Muscle layer of duodenum (tissue), 2 donors: ENCODE measurements around the gene AGPAT3.

Experiments
- H3K27ac ChIP-seq: one replicate; pipeline ENCODE4 v1.7.0; 2013; ENCODE audit warnings: mild to moderate bottlenecking, low read length
- H3K27me3 ChIP-seq: one replicate; pipeline ENCODE4 v1.7.0; 2013; ENCODE audit warnings: low read depth, mild to moderate bottlenecking, control low read depth, low read length
- H3K36me3 ChIP-seq, 2 donors: one replicate each; pipeline ENCODE4 v1.7.0; 2013; ENCODE audit warnings: low read length in 2 of 2, control low read depth in 1 of 2, mild to moderate bottlenecking in 1 of 2; ENCODE audit not compliant: insufficient read depth in 2 of 2, control insufficient read depth in 1 of 2
- H3K4me1 ChIP-seq, 2 donors: one replicate each; pipeline ENCODE4 v1.7.0; 2013; ENCODE audit warnings: low read length in 2 of 2, mild to moderate bottlenecking in 2 of 2, control low read depth in 1 of 2, moderate library complexity in 1 of 2; ENCODE audit not compliant: insufficient read depth in 2 of 2, control insufficient read depth in 1 of 2
- H3K4me3 ChIP-seq, 2 donors: one replicate each; pipeline ENCODE4 v1.7.0; 2013; ENCODE audit warnings: low read length in 2 of 2, low read depth in 1 of 2, mild to moderate bottlenecking in 1 of 2
- H3K9me3 ChIP-seq, 2 donors: one replicate each; pipeline ENCODE4 v1.7.0; 2013; ENCODE audit warnings: low read length in 2 of 2, control low read depth in 1 of 2, mild to moderate bottlenecking in 1 of 2; ENCODE audit not compliant: control insufficient read depth in 1 of 2
- donor health status: healthy.

Gene AGPAT3

DNA sequence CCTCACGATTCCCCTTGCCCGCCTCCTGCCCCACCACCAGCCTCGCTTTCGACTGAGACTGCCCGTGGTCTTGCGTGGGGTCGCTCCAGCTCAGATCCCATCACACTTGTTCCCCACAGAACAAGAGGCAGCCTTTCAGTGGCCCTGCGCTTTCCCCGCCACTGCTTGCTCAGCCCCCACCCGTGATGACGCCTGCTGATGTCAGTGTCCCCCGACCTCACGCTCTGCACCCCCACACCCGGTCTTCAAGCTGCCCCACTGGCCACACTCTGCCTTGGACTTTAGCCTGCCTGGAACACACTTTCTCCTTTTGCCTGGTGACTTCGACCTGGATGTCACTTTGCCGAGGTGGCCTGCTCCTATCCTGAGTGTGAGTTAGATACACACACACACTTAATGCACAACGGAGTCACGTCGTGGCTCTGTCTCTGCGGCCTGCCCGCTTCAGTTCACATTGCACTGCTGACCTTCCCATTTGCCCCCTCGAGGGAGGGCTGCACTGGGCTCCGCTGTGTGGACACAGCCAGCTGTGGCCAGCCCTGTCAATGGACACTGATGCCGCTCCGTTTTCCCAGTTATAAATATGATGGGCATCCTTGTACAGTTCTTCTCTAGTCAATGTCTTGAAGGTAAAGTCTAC, 13.0 kb downstream of the AGPAT3 start:
- Histone ChIP-seq H3K36me3 (peaks cover 0 to 6% of the 10 kb centered on the region in 2 donors), H3K9me3 (no peaks in the 10 kb centered on the region), H3K27ac (no peak overlapping the region), H3K4me1 (peaks cover 0 to 28% of the 10 kb centered on the region in 2 donors), H3K4me3 (no peak overlapping the region), H3K27me3 (no peaks in the 10 kb centered on the region)

GRCh38 chr21:43879348-43880110, 14.5 kb downstream of the AGPAT3 start:
- H3K36me3 ChIP-seq, result peaks cover 0 to 6% of the 10 kb centered on the region in 2 donors
- no peaks in the 10 kb centered on the region for H3K27me3 ChIP-seq
- peaks cover 0 to 35% of the 10 kb centered on the region in 2 donors for H3K4me1 ChIP-seq
- no peak overlapping the region for H3K27ac ChIP-seq
- H3K4me3 ChIP-seq, result no peak overlapping the region
- H3K9me3 ChIP-seq, result no peaks in the 10 kb centered on the region

DNA sequence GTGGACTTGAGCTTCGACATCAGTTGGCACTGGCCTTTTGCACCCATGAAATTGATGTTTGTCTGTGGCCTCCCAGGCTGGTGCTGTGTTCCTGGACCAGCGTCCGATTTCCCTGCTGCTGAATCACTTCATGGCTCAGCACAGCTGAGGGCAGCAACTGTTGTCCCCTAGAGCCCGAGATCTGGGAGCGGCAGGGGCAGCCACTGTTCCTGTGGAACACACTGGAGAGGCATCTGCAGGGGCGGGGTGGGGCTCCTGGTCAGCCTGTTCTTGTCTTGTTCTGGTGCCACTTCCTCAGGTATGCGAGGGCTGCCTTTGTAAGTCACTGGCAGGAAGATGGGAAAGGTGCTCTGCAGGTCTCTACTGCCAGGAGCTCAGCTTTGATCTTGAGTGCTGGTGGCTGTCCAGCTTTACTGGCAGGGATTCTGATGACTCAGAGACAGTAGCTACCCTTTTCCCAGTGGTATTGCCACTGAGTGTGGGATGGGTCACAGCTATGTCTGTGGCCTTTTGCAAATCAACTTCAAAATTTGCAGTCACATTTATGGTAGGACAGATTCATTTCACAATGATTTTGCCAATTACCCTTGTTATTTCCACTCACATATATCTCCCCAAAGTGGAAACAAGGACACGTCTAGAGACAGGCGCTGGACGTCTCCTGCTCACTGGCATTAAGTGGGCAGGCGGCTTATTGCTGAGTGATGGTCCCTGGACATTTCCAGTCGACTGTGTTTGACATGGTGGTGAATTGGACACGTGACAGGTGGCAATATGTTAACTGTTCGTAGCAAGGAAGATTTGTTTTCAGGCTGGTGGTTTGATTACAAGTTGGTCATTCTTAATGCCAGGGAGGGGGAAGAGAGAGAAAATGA, 15.3 kb downstream of the AGPAT3 start:
- H3K27ac ChIP-seq, result no peak overlapping the region

DNA sequence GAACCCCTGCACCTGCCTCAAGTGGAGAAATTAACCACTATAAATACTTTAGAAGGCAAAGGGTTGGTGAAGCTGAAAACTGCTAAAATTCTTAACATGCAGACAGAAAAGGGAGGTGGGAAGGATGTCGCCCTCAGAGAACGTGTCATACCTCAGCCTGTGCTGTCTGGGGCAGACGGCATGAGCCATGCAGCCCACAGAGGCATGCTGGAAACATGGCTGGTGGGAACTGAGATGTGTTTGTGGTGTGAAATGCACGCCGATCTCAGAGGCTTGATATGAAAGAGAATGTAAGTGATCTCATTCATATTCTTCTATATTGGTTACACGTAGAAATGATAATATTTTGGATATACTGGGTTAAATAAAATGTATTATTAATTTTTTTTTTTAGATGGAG, 16.3 kb downstream of the AGPAT3 start:
- Histone ChIP-seq H3K27ac (no peak overlapping the region), H3K27me3 (no peaks in the 10 kb centered on the region), H3K4me1 (peaks cover 0 to 47% of the 10 kb centered on the region in 2 donors), H3K36me3 (peaks cover 0 to 6% of the 10 kb centered on the region in 2 donors), H3K4me3 (no peak overlapping the region), H3K9me3 (no peaks in the 10 kb centered on the region)

More for the DNA sequence above, 15.3 kb downstream of the AGPAT3 start:
- Histone ChIP-seq H3K4me3 (no peak overlapping the region), H3K27me3 (no peaks in the 10 kb centered on the region), H3K36me3 (peaks cover 0 to 6% of the 10 kb centered on the region in 2 donors), H3K9me3 (no peaks in the 10 kb centered on the region), H3K4me1 (peaks cover 0 to 42% of the 10 kb centered on the region in 2 donors)

GRCh38 chr21:43881935-43882334, 16.9 kb downstream of the AGPAT3 start:
- Histone ChIP-seq H3K36me3 (peaks cover 0 to 6% of the 10 kb centered on the region in 2 donors), H3K27ac (no peak overlapping the region), H3K4me3 (no peak overlapping the region), H3K9me3 (no peaks in the 10 kb centered on the region), H3K4me1 (peaks cover 0 to 47% of the 10 kb centered on the region in 2 donors), H3K27me3 (no peaks in the 10 kb centered on the region)

GRCh38 chr21:43882952-43883545, 18.0 kb downstream of the AGPAT3 start:
- H3K27ac ChIP-seq, result no peak overlapping the region
- no peaks in the 10 kb centered on the region for H3K9me3 ChIP-seq
- H3K36me3 ChIP-seq, result peaks cover 0 to 5% of the 10 kb centered on the region in 2 donors
- H3K4me1 ChIP-seq, result peaks cover 0 to 47% of the 10 kb centered on the region in 2 donors
- no peaks in the 10 kb centered on the region for H3K27me3 ChIP-seq
- no peak overlapping the region for H3K4me3 ChIP-seq

- no peak overlapping the region for H3K27ac ChIP-seq
- no peaks in the 10 kb centered on the region for H3K27me3 ChIP-seq
- no peaks in the 10 kb centered on the region for H3K9me3 ChIP-seq
- no peak overlapping the region for H3K4me3 ChIP-seq
- H3K4me1 ChIP-seq, result peaks cover 0 to 46% of the 10 kb centered on the region in 2 donors
- no peaks in the 10 kb centered on the region for H3K36me3 ChIP-seq
These were observed 19.2 kb downstream of the AGPAT3 start for GRCh38 chr21:43884012-43884860.

DNA sequence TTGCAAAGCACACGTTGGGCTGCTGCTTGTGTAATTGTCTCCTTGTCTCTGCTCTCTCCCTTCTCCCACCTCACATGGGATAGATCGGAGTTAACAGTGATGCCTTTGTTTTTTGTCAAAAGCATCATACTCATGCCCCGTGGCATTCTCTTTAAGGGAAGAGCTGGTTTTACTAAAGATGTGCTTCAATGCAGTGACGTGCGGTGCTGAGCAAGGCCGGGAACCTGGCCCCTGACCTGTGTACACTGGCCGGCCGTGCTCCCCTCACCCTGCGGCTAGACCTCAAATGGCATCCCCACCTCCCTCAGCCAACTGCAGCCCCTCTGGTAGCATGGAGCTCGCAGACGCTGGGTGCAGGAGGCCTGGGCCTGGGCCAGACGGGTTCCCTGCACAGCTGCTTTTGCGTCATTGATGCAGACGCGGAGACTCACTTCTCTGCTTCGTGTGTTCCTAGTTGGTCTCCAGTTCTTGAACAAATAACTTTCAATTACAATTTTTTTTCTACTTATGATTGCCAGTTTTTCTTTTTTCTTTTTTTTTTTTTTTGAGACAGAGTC, 19.9 kb downstream of the AGPAT3 start:
- Histone ChIP-seq H3K4me1 (peaks cover 0 to 39% of the 10 kb centered on the region in 2 donors), H3K27ac (no peak overlapping the region), H3K36me3 (peaks cover 0 to 2% of the 10 kb centered on the region in 2 donors), H3K9me3 (no peaks in the 10 kb centered on the region), H3K4me3 (no peak overlapping the region), H3K27me3 (no peaks in the 10 kb centered on the region)

DNA sequence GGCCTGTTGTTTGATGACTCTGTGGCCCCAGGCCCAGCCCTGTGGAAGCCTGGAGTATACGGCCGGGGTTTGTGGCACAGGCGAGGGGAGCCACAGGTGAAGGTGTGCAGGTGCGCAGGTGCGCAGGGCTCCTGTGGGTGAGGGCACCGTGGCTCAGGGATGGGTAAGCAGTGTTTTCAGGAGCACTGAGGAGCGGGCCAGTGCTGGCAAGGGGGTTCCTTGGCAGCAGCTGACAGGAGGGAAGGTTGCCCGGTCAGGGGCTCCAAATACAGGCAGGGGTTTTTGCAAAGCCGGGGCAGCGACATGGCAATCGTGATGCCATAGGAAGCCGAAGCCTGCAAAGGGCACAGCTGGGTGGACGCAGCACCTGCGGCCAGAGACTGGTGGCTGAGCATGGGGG, 20.7 kb downstream of the AGPAT3 start:
- peaks cover 0 to 32% of the 10 kb centered on the region in 2 donors for H3K4me1 ChIP-seq
- H3K27ac ChIP-seq, result no peak overlapping the region
- peaks cover 0 to 3% of the 10 kb centered on the region in 2 donors for H3K36me3 ChIP-seq
- no peaks in the 10 kb centered on the region for H3K27me3 ChIP-seq
- no peak overlapping the region for H3K4me3 ChIP-seq
- H3K9me3 ChIP-seq, result no peaks in the 10 kb centered on the region

- H3K4me1 ChIP-seq, result peaks cover 0 to 24% of the 10 kb centered on the region in 2 donors
- H3K27me3 ChIP-seq, result no peaks in the 10 kb centered on the region
- H3K36me3 ChIP-seq, result peaks cover 0 to 3% of the 10 kb centered on the region in 2 donors
- H3K27ac ChIP-seq, result no peak overlapping the region
- no peaks in the 10 kb centered on the region for H3K9me3 ChIP-seq
- no peak overlapping the region for H3K4me3 ChIP-seq
These were observed 21.5 kb downstream of the AGPAT3 start for GRCh38 chr21:43886565-43886964.
